ENCODE data around the gene SKAP1.

DNA sequence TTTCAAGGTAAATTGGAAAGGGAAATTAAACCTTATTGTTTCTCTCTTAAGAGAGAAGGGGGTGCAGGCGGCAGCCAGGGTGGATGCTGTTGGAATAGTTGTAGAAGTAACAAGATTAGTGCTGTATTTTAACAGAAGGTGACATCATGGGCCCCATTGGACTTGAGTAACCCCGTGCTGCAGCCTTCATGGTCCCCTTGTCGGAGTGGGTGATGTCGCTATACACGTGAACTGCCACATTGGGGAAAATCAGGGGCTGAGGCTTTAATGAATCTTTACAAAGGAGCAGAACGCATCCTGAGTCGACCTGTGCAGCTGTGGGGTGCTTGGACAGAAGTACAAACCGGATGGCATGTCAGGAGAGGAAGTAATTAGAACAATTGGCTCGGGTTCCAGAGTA lies 319.3 kb downstream of the SKAP1 start:
- TF ChIP-seq, protein P1, sequence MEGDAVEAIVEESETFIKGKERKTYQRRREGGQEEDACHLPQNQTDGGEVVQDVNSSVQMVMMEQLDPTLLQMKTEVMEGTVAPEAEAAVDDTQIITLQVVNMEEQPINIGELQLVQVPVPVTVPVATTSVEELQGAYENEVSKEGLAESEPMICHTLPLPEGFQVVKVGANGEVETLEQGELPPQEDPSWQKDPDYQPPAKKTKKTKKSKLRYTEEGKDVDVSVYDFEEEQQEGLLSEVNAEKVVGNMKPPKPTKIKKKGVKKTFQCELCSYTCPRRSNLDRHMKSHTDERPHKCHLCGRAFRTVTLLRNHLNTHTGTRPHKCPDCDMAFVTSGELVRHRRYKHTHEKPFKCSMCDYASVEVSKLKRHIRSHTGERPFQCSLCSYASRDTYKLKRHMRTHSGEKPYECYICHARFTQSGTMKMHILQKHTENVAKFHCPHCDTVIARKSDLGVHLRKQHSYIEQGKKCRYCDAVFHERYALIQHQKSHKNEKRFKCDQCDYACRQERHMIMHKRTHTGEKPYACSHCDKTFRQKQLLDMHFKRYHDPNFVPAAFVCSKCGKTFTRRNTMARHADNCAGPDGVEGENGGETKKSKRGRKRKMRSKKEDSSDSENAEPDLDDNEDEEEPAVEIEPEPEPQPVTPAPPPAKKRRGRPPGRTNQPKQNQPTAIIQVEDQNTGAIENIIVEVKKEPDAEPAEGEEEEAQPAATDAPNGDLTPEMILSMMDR (IDR thresholded peaks at IDR 0.05): no peak
- no peak for TF ChIP-seq POLR2A (IDR thresholded peaks at IDR 0.05)
